Mesendoderm (in vitro differentiated cells): Measurements from ENCODE around the gene KIF6.

ENCODE experiments used
- DNase-seq: peaks from one replicate; pipeline ENCODE4 v3.0.0; 2013
- H2AK5ac ChIP-seq: 2 replicates; pipeline ENCODE4 v1.6.1; 2013; ENCODE audit warnings: low read length, inconsistent platforms
- H2BK120ac ChIP-seq: 2 replicates; pipeline ENCODE4 v1.6.1; 2013; ENCODE audit warnings: low read depth, mild to moderate bottlenecking, low read length, moderate library complexity, mixed read lengths
- H2BK15ac ChIP-seq: replicated peaks from 2 replicates; pipeline ENCODE4 v1.6.1; 2013; ENCODE audit warnings: low read depth, mild to moderate bottlenecking, moderate library complexity
- H2BK5ac ChIP-seq: 2 replicates; pipeline ENCODE4 v1.6.1; 2013; ENCODE audit warnings: low read length, inconsistent platforms
- H3K18ac ChIP-seq: 2 replicates; pipeline ENCODE4 v1.6.1; 2013; ENCODE audit warnings: mild to moderate bottlenecking, low read length, mixed read lengths
- H3K23ac ChIP-seq: one replicate; pipeline ENCODE4 v1.6.1; 2013; ENCODE audit warnings: low read length
- H3K27ac ChIP-seq: 2 replicates; pipeline ENCODE4 v1.5.1; 2013; ENCODE audit warnings: low read depth, mild to moderate bottlenecking, inconsistent platforms, low read length, moderate library complexity
- H3K27me3 ChIP-seq: 2 replicates; pipeline ENCODE4 v1.6.1; 2013; ENCODE audit warnings: low read length, control low read depth, mild to moderate bottlenecking, inconsistent platforms; ENCODE audit not compliant: insufficient read depth, poor library complexity
- H3K36me3 ChIP-seq: 2 replicates; pipeline ENCODE4 v1.6.1; 2013; ENCODE audit warnings: low read length, inconsistent platforms; ENCODE audit not compliant: control insufficient read depth, insufficient read depth
- H3K4ac ChIP-seq: one replicate; pipeline ENCODE4 v1.6.1; 2013; ENCODE audit warnings: low read depth, mild to moderate bottlenecking, low read length, moderate library complexity
- H3K4me1 ChIP-seq: 2 replicates; pipeline ENCODE4 v1.6.1; 2013; ENCODE audit warnings: low read depth, low read length, inconsistent platforms; ENCODE audit not compliant: control insufficient read depth
- H3K4me2 ChIP-seq: 2 replicates; pipeline ENCODE4 v1.6.1; 2013; ENCODE audit warnings: low read length
- H3K4me3 ChIP-seq: 2 replicates; pipeline ENCODE4 v1.5.1; 2013; ENCODE audit warnings: mild to moderate bottlenecking, low read length
- H3K56ac ChIP-seq: one replicate; pipeline ENCODE4 v1.6.1; 2013; ENCODE audit warnings: low read length
- H3K79me1 ChIP-seq: 2 replicates; pipeline ENCODE4 v1.6.1; 2013; ENCODE audit warnings: low read length, inconsistent platforms
- H3K79me2 ChIP-seq: 2 replicates; pipeline ENCODE4 v1.6.1; 2013; ENCODE audit warnings: mild to moderate bottlenecking, low read length; ENCODE audit not compliant: control insufficient read depth, insufficient read depth
- H3K9ac ChIP-seq: 2 replicates; pipeline ENCODE4 v1.6.1; 2013; ENCODE audit warnings: low read length, inconsistent platforms
- H4K5ac ChIP-seq: one replicate; pipeline ENCODE4 v1.6.1; 2013; ENCODE audit warnings: low read length
- H4K8ac ChIP-seq: one replicate; pipeline ENCODE4 v1.6.1; 2013; ENCODE audit warnings: low read depth, mild to moderate bottlenecking, control low read depth, low read length, moderate library complexity
- WGBS: extraction: QIAGEN DNeasy Blood & Tissue Kit; methylation state at CpG from one replicate; pipeline ENCODE4 v1.1.7; 2013; ENCODE audit warnings: low lambda C conversion rate, missing lambda C conversion rate; ENCODE audit not compliant: insufficient coverage; ENCODE audit errors: extremely low coverage; 5-methylcytosine and 5-hydroxymethylcytosine counted together

Gene KIF6

DNA sequence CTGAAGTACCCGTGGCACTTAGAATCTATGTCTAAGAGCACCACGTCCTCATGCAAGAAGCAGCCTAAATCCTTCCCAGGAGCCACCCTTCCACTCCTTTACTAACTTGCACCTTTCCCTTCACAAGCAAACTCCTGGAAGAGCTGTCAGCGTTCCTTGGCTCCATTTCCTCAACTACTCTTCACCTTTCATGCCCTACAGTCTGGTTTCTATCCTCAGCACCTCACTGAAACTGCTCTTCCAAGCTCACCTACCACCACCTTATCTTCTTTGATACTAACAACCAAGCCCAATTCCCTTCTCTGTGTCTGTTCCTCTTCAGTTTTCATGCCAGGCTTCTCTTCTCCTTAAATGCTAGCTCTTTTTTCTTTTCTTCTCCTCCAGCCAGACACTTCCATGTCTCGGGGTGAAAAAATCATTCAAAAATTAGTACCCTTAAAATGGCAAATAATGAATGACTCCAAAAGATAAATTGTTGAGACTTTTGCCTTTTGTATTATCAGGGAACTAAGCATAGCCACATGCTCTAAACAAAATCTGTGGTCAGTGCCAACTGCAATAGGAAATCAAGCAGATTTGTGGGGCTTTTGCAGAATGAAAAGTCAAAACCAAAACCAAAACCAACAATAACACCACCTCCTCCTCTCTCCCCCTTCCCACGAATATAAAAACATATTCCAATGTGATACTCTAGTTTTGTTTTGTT is 253.1 kb downstream of the KIF6 start:
- no peak overlapping the region for H3K4me2 ChIP-seq
- no peak overlapping the region for H3K56ac ChIP-seq
- no peak overlapping the region for H3K4me3 ChIP-seq
- H3K9ac ChIP-seq, result no peak overlapping the region
- no peak overlapping the region for H4K8ac ChIP-seq
- no peak overlapping the region for H2BK15ac ChIP-seq
- H2BK120ac ChIP-seq, result no peak overlapping the region
- H3K79me2 ChIP-seq, result no peaks in the 10 kb centered on the region
- H4K5ac ChIP-seq, result no peak overlapping the region
- no peaks in the 10 kb centered on the region for H3K4me1 ChIP-seq
- no peak overlapping the region for H3K18ac ChIP-seq
- no peak overlapping the region for H2AK5ac ChIP-seq
- WGBS, result 100% methylated on average over 1 of the region's 5 CpGs
- DNase-seq, result no peak
- no peaks in the 10 kb centered on the region for H3K79me1 ChIP-seq
- no peak overlapping the region for H3K23ac ChIP-seq
- H3K36me3 ChIP-seq, result no peaks in the 10 kb centered on the region
- H3K4ac ChIP-seq, result no peak overlapping the region
- no peak overlapping the region for H2BK5ac ChIP-seq
- no peak overlapping the region for H3K27ac ChIP-seq
- H3K27me3 ChIP-seq, result no peaks in the 10 kb centered on the region

DNA sequence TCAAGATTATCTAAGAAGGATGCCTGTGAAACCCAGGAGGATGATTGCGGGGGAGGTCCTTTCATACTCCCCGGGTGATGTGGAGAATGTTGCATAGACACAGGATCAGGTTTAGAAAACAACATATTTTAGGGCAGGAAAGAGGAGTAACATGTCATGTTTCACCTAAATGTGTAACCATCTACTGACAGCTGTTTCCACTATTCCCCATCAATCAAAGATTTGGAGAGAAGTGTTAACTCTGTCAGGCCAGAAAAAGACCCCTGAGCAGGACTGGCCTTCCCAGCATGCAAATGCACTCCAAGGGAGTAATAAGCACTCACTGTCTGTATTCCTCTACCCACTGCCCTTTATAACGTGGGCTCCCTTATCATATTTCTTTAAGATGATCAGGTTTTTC is 254.7 kb downstream of the KIF6 start:
- H2AK5ac ChIP-seq, result no peak overlapping the region
- H3K4me1 ChIP-seq, result no peaks in the 10 kb centered on the region
- no peak overlapping the region for H2BK15ac ChIP-seq
- H3K79me2 ChIP-seq, result no peaks in the 10 kb centered on the region
- H3K18ac ChIP-seq, result no peak overlapping the region
- no peaks in the 10 kb centered on the region for H3K27me3 ChIP-seq
- H3K27ac ChIP-seq, result no peak overlapping the region
- no peak overlapping the region for H3K9ac ChIP-seq
- no peak overlapping the region for H2BK5ac ChIP-seq
- H3K4ac ChIP-seq, result no peak overlapping the region
- no peak overlapping the region for H3K23ac ChIP-seq
- no peak overlapping the region for H3K4me2 ChIP-seq
- H2BK120ac ChIP-seq, result no peak overlapping the region
- no peak overlapping the region for H4K8ac ChIP-seq
- H3K36me3 ChIP-seq, result no peaks in the 10 kb centered on the region
- no peak overlapping the region for H3K4me3 ChIP-seq
- H3K56ac ChIP-seq, result no peak overlapping the region
- WGBS, result no CpG with 5 or more reads among the region's 3 CpGs
- no peak for DNase-seq
- no peaks in the 10 kb centered on the region for H3K79me1 ChIP-seq
- no peak overlapping the region for H4K5ac ChIP-seq

DNA sequence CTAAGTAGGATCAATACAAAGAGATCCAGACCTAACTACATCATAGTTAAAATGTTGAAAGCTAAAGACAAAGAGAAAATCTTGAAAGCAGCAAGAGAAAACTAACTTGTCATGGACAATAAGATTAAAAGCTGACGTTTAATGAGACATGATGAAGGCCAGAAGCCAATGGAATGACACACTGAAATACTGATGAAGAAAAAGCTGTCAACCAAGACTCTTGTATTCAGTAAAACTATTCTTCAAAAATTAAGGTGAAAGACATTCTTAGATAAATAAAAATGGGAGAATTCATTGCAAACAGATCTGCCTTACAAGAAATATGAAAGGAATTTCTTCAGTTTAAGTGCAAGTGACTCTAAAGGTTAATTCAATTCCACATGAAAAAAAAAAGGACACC is 256.8 kb downstream of the KIF6 start:
- no peak for DNase-seq
- no CpG with 5 or more reads among the region's 1 CpG for WGBS
- Histone ChIP-seq H3K36me3 (no peaks in the 10 kb centered on the region), H3K4ac (no peak overlapping the region), H3K4me3 (no peak overlapping the region), H3K4me1 (no peaks in the 10 kb centered on the region), H3K23ac (no peak overlapping the region), H3K4me2 (no peak overlapping the region), H3K27me3 (no peaks in the 10 kb centered on the region), H2BK5ac (no peak overlapping the region), H3K79me1 (no peaks in the 10 kb centered on the region), H3K79me2 (no peaks in the 10 kb centered on the region), H3K27ac (no peak overlapping the region), H3K9ac (no peak overlapping the region), H2BK15ac (no peak overlapping the region), H2BK120ac (no peak overlapping the region), H2AK5ac (no peak overlapping the region), H3K56ac (no peak overlapping the region), H4K5ac (no peak overlapping the region), H4K8ac (no peak overlapping the region), H3K18ac (no peak overlapping the region)

DNA sequence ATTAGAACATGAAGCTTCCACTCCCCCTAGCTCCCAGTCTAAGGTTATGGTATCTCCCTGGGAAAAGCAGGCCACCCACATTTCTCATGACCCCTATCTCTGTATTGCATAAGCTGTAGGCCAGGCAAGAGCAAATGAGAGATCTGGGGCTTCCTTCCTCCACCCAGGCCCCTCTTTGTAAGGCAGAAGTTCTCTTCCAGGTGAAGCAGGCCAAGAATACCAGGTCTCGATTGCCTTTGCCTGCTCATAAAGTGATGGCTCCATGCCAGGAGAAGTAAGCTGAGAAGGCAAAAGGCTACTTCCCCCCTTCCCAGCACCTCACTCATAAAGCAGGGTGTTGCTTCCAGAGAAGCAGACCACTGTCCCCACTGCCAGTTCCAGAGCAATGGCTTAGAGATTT is 258.6 kb downstream of the KIF6 start:
- H3K36me3 ChIP-seq, result no peaks in the 10 kb centered on the region
- WGBS, result no CpG with 5 or more reads among the region's 1 CpG
- H2BK120ac ChIP-seq, result no peak overlapping the region
- no peak overlapping the region for H3K18ac ChIP-seq
- no peak overlapping the region for H4K8ac ChIP-seq
- H2AK5ac ChIP-seq, result no peak overlapping the region
- no peak overlapping the region for H3K56ac ChIP-seq
- DNase-seq, result no peak
- H3K9ac ChIP-seq, result no peak overlapping the region
- H2BK5ac ChIP-seq, result no peak overlapping the region
- no peak overlapping the region for H3K4me2 ChIP-seq
- H3K4ac ChIP-seq, result no peak overlapping the region
- H3K79me1 ChIP-seq, result no peaks in the 10 kb centered on the region
- H3K23ac ChIP-seq, result no peak overlapping the region
- no peaks in the 10 kb centered on the region for H3K79me2 ChIP-seq
- no peak overlapping the region for H3K27ac ChIP-seq
- H3K27me3 ChIP-seq, result no peaks in the 10 kb centered on the region
- no peaks in the 10 kb centered on the region for H3K4me1 ChIP-seq
- H4K5ac ChIP-seq, result no peak overlapping the region
- H2BK15ac ChIP-seq, result no peak overlapping the region
- no peak overlapping the region for H3K4me3 ChIP-seq

DNA sequence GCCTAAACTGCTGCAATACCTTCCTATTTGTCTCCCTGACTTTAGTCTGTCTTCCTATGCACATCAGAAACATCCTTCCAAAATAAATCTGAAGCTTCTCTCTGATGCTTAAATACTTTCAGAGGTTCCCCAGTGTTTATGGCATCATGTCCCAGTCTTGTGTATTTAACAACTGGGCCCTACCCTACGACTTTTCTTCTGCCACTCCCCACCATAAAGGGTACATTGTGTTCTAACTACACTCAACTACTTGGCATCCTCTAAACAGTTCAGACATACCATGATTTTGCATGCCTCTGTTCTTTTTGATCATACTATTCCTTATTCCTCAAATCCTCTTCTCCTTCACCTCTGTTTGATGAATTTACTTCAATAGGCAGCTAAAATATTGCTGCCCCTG is 259.7 kb downstream of the KIF6 start:
- no peak overlapping the region for H4K8ac ChIP-seq
- H3K4me2 ChIP-seq, result no peak overlapping the region
- H3K36me3 ChIP-seq, result no peaks in the 10 kb centered on the region
- H3K23ac ChIP-seq, result no peak overlapping the region
- H3K79me1 ChIP-seq, result no peaks in the 10 kb centered on the region
- H3K9ac ChIP-seq, result no peak overlapping the region
- H2BK5ac ChIP-seq, result no peak overlapping the region
- WGBS, result no CpG with 5 or more reads among the region's 1 CpG
- H3K56ac ChIP-seq, result no peak overlapping the region
- no peak overlapping the region for H3K27ac ChIP-seq
- no peak overlapping the region for H2AK5ac ChIP-seq
- no peak overlapping the region for H4K5ac ChIP-seq
- H2BK120ac ChIP-seq, result no peak overlapping the region
- H3K4me1 ChIP-seq, result no peaks in the 10 kb centered on the region
- H3K79me2 ChIP-seq, result no peaks in the 10 kb centered on the region
- no peak overlapping the region for H3K18ac ChIP-seq
- H3K27me3 ChIP-seq, result no peaks in the 10 kb centered on the region
- H2BK15ac ChIP-seq, result no peak overlapping the region
- DNase-seq, result no peak
- H3K4ac ChIP-seq, result no peak overlapping the region
- no peak overlapping the region for H3K4me3 ChIP-seq

DNA sequence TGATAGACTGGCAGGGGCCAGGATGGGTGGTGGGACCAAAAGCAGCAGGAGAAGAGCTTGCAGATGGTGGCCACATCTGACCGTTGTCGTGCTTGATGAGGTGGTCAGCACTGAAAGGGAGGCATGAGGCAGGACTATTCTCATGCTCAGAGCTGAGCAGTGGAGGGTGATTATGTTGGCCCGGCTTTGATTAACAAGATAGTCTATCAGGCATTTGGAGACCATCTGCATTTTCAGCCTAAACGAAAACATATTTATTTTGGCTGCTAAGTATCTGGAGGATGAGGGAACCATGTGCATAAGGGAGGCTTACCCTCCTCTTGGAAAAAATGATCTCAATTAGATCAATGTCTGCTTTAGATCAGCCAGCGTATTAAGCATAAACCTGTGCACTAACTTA is 261.1 kb downstream of the KIF6 start:
- no CpG with 5 or more reads among the region's 5 CpGs for WGBS
- no peak for DNase-seq

More for the DNA sequence above, 261.1 kb downstream of the KIF6 start:
- no peak overlapping the region for H3K23ac ChIP-seq
- H2BK120ac ChIP-seq, result no peak overlapping the region
- H3K56ac ChIP-seq, result no peak overlapping the region
- H2BK15ac ChIP-seq, result no peak overlapping the region
- H3K4me2 ChIP-seq, result no peak overlapping the region
- no peak overlapping the region for H3K9ac ChIP-seq
- no peak overlapping the region for H2BK5ac ChIP-seq
- H2AK5ac ChIP-seq, result no peak overlapping the region
- H3K4ac ChIP-seq, result no peak overlapping the region
- H4K5ac ChIP-seq, result no peak overlapping the region
- no peak overlapping the region for H3K27ac ChIP-seq
- no peak overlapping the region for H3K4me3 ChIP-seq
- H3K79me1 ChIP-seq, result no peaks in the 10 kb centered on the region
- no peaks in the 10 kb centered on the region for H3K27me3 ChIP-seq
- no peak overlapping the region for H3K18ac ChIP-seq
- no peak overlapping the region for H4K8ac ChIP-seq
- H3K4me1 ChIP-seq, result no peaks in the 10 kb centered on the region
- H3K36me3 ChIP-seq, result no peaks in the 10 kb centered on the region
- no peaks in the 10 kb centered on the region for H3K79me2 ChIP-seq
